ENCODE data around the gene PCCA. TPM values are rescaled to one million over a fixed set of nuclear protein-coding genes. Genes with fewer than 3 reads are reported as not detected.

PCCA gene
- total RNA-seq, 4 donors from 2014 or later: 24.8 to 122 (median 53.0) TPM

- intact Hi-C loops (cut with DNase I; ENCODE audit: low total_unique reads): loop anchor here (10.0 kb wide), 2 partner anchors 602 to 862 kb away; no protein-coding TSS in a partner anchor
These were observed 428.2 kb downstream of the PCCA start for GRCh38 chr13:100517135-100517534.

GRCh38 chr13:100517728-100518127, 428.8 kb downstream of the PCCA start:
- no peak overlapping the region for H3K27ac ChIP-seq
- no peaks in the 10 kb centered on the region for H3K36me3 ChIP-seq
- H3K4me3 ChIP-seq: no peak overlapping the region
- intact Hi-C loops (cut with DNase I; ENCODE audit: low total_unique reads): loop anchor here (10.0 kb wide), 2 partner anchors 603 to 863 kb away; no protein-coding TSS in a partner anchor
- TF ChIP-seq CTCF (IDR thresholded peaks at IDR 0.05) (no peak), POLR2A (IDR thresholded peaks at IDR 0.05) (no peak)
- H3K27me3 ChIP-seq: no peaks in the 10 kb centered on the region
- H3K4me1 ChIP-seq: no peaks in the 10 kb centered on the region
- H3K9me3 ChIP-seq: no peaks in the 10 kb centered on the region
- DNase-seq: no peak

More at GRCh38 chr13:100517135-100517534, 428.2 kb downstream of the PCCA start:
- Histone ChIP-seq H3K9me3 (no peaks in the 10 kb centered on the region), H3K27me3 (no peaks in the 10 kb centered on the region), H3K27ac (no peak overlapping the region), H3K4me3 (no peak overlapping the region), H3K4me1 (no peaks in the 10 kb centered on the region), H3K36me3 (no peaks in the 10 kb centered on the region)
- no peak for TF ChIP-seq CTCF (IDR thresholded peaks at IDR 0.05)
- TF ChIP-seq POLR2A (IDR thresholded peaks at IDR 0.05): no peak
- no peak for DNase-seq

GRCh38 chr13:100518394-100519062, 429.6 kb downstream of the PCCA start:
- no peak for DNase-seq
- intact Hi-C loops (cut with DNase I; ENCODE audit: low total_unique reads): loop anchor here (10.0 kb wide), 2 partner anchors 604 to 864 kb away; no protein-coding TSS in a partner anchor
- H3K36me3 ChIP-seq: no peaks in the 10 kb centered on the region
- H3K27ac ChIP-seq: no peak overlapping the region
- H3K9me3 ChIP-seq: no peaks in the 10 kb centered on the region
- no peak for TF ChIP-seq POLR2A (IDR thresholded peaks at IDR 0.05)
- TF ChIP-seq CTCF (IDR thresholded peaks at IDR 0.05): no peak
- H3K27me3 ChIP-seq: no peaks in the 10 kb centered on the region
- no peaks in the 10 kb centered on the region for H3K4me1 ChIP-seq
- H3K4me3 ChIP-seq: no peak overlapping the region

- no peaks in the 10 kb centered on the region for H3K4me1 ChIP-seq
- H3K9me3 ChIP-seq: no peaks in the 10 kb centered on the region
- H3K27me3 ChIP-seq: no peaks in the 10 kb centered on the region
- H3K4me3 ChIP-seq: no peak overlapping the region
- TF ChIP-seq POLR2A (IDR thresholded peaks at IDR 0.05) (no peak), CTCF (IDR thresholded peaks at IDR 0.05) (no peak)
- H3K27ac ChIP-seq: no peak overlapping the region
- DNase-seq: no peak
- no peaks in the 10 kb centered on the region for H3K36me3 ChIP-seq
- intact Hi-C loops (cut with DNase I; ENCODE audit: low total_unique reads): loop anchor here (10.0 kb wide), 2 partner anchors 605 to 865 kb away; no protein-coding TSS in a partner anchor
These were observed 430.7 kb downstream of the PCCA start for GRCh38 chr13:100519626-100520025.
